Stimulated activated CD8-positive, alpha-beta memory T cell treated with anti-CD3 and anti-CD28 coated beads, Interleukin-7, amount 100 ng/mL, for 48 hours (primary cell): ENCODE measurements around the gene BMP8B.
"Not testable (repeated sequence)": the region's sequence is repeated elsewhere in the genome, so short reads cannot be mapped to it uniquely, and the experiment has no call there.

Experiments
- DNase-seq, 2 donors: peaks; one replicate each; pipeline ENCODE4 v3.0.0-alpha.2; 2020; ENCODE audit warnings: low read depth in 1 of 2; ENCODE audit errors: extremely low read depth in 1 of 2

BMP8B gene, protein sequence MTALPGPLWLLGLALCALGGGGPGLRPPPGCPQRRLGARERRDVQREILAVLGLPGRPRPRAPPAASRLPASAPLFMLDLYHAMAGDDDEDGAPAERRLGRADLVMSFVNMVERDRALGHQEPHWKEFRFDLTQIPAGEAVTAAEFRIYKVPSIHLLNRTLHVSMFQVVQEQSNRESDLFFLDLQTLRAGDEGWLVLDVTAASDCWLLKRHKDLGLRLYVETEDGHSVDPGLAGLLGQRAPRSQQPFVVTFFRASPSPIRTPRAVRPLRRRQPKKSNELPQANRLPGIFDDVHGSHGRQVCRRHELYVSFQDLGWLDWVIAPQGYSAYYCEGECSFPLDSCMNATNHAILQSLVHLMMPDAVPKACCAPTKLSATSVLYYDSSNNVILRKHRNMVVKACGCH

DNA sequence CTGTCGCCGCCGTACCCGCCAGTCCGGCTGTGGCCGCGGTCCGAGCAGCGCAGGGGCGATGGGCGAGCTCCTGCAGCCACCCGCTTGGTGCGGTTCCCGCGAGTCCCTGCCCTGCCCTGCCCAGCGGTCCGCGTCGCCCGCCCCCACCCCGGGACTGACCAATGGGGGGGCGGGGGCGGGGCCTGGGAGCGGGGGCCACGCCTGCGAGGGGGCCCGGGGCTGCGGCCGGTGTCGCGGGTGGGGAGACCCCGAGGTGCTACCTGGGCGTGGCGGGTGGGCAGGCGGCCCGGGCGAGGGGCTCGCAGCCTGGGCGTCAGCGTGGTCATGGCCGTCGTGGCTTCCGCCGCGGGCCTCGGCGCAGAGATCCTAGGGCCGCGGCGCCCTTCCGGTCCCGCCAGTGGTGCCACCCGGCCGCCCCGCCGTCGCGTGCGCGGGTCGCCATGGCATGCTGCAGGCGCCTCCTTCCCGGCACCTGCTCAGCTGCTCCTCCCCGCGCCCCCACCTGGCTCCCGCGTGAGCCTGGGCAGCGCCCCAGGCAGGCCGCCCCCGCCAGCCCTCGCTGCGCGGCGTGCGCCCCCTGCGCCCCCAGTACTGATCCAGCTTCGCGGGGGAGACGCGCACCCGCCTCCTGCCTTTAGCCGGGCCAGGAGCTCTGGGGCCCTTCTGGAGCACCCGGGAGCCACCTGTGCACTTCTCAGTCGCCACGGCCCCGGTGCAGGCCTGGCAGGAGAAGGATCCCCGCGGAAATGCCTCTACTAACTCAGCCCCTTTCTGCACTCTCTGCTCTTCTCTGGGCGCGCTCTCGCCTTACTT, at the start of gene BMP8B:
Gene BMP8B, minus strand, starts transcription at position 108 of the 813 bp plus-strand sequence. CDS start 380 bp downstream, outside the sequence.
- no peak for DNase-seq

DNA sequence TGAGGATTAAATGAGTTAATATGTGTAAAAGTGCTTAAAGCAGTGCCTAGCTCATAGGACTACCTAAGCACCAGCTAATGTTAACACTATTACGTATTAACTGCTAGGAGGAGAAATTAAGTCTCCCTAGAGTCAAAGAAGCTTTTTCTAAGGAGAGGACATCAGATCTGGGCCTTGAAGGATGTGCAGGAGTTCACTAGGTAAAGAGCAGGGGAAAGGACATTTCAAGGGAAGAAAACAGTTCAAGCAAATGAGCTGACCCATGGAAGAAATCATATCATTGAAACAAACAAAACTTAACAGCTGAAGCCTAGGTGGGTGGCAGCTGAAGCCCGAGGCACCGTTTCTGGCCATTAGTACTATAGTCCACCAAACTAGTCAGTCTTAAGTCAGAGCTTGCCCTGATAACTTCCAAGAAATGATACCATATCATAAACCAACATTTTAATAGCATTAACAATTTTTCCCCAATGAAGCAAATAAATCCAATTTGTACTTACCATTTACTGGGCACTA, 48.0 kb upstream of the BMP8B start:
- DNase-seq = no peak

DNA sequence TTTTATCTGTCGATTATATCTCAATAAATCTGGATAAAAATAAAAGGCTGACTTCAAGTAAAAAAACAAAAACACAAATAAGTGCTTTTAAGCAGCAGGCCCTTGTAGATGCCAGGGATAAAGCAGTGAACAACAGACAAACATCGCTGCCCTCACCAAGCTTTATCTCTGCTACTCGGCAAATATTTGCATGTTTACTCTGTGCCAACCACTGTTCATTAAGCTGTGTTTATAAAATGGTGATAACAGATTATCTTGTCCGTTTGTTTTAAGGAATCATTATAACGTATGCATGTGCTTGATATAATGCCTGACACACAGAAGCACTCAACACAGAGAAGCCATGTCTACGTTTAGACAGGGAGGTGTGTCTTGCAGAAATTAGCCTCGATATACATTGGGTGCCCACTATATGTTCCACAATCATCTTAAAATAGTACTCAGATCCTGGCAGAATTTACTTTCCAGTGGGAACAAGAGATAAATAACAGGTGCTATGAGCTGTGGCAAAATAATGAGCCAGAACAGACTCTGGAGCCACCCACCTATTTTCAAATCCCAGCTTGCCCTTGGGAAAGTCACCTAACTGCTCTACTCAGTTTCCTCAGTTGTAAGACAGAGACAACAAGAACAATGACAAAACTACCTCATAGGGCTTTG, 47.4 kb upstream of the BMP8B start:
- no peak for DNase-seq

DNA sequence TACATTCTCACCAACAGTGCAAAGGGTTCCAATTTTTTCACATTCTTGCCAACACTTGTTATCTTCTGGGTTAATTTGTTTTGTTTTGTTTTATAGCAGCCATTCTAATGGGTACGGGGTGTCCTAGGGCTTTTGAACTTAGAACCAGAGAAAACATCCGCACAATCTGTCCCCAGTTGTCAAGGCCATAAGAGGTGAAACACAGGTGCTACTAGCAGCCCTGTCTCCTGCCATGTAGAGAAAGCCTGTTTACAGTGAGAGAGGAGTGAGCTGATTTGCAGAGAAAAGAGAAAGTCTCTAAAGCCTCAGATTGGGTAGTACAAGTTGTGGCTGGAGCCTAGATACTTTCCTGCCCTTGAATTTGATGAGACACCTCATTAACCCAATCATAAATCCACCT, 46.4 kb upstream of the BMP8B start:
- DNase-seq = no peak

DNA sequence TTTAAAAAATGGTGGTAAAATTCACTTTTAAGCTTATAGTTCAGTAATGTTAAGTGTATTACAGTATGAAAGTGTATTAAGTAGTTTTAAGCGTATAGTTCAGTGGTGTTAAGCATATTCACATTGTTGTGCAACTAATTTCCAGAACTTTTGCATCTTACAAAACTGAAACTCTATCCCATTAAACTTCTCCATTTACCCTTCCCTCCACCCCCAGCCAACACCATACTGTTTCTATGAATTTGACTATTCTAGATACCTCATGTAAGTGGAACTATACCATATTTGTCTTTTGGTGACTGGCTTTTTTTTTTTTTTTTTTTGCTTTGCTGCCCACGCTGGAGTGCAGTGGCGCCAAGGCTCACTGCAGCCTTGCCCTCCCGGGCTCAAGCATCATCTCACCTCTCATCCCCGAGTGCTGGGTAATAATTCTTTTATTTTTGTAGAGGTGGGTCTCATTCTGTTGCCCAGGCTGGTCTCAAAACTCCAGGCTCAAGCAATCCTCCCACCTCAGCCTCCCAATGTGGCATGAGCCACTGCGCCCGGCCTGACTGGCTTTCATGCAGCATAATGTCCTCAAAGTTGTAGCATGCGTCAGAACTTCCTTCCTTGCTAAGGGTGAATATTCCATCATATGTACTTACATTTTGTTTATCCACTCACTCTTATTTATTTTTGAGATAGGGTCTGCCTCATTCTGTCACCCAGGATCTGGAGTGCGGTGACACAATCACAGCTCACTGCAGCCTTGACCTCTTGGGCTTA, 45.1 kb upstream of the BMP8B start:
- DNase-seq = no peak

DNA sequence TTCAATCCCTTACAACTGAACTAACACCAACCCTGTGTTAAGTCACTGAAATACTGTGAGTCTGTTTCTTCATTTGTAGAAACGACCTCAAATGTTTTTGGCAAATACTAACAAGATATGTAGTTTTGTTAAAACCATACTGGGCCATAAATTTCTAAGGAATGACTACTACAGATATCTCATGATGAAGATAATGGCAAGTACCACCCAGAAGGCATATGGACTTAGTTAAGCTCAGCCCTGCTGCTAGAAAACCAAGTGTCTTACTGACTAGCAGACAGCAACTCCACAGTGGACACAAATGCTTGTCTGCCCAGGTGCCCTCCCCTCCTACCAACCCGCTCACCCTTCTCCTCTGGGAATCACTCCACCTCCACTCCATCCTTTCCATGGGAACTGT, 44.5 kb upstream of the BMP8B start:
- DNase-seq = no peak

DNA sequence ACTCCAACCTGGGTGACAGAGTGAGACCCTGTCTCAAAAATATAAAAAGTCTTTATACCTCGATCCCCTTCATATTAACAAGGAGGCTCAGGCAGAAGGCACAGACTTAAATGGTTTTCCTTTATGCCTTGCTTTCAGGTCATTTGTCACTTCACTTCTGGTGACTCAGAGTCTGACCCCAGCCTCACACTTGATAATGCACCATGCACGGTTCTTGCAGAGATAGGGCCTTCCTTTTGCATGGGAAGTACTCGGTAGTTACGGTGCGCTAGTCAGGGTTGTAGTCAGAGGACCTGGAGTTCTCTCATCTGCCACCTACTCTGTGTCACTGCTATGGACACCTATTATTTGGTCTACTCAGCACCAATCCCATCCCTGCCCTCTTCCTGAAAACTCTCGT, 43.6 kb upstream of the BMP8B start:
- DNase-seq = no peak

DNA sequence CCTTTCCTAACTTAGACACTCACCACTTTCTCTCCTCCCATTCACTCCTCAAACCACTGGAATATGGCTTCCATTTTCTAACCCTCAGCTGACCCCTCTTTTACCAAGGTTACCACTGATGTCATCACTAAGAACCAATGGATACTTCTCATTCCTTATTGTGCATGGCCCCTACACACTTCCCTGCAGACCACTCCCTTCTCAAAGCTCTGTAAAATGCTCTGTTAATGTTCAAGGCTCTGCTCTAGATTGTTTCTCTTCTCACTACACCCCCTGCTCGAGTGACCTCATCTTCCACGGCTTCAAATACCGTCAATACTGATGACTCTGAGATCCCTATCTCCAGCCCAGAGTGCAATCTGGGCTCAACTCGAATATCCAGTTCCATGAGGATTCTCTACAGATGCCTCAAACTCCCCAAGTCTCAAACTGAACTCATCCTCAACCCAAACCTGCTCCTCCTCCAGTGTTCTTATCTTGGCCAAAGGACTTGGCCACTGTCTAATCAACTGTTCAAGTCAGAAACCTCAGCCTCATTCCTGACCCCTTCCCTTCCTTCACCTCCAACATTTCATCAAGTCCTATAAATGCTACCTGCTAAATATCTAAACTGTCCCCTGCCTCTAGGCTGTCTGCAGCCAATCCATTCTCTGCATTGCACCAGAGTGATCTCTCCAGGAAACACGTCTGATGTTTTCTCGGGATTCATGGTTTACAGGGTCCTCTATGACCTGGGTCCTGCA, 41.3 kb upstream of the BMP8B start:
- DNase-seq = no peak

DNA sequence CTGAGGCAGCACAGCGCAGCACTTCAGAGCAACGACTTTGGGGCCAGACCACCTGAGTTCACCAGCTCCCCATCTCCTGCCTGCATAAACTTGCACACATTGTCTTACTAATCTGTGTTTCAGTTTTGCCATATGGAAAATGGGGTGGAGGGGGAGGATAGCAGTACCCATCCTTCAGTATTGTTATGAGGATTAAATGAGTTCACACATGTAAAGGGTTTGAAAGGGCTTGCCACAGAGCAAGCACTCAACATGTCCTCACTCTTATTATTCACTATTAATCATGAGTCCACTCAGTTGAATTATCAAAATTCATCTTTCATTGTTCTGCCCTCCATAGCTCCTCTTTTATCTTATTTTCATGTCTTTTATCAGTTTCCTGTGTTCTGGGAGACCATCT, 40.1 kb upstream of the BMP8B start:
- no peak for DNase-seq

DNA sequence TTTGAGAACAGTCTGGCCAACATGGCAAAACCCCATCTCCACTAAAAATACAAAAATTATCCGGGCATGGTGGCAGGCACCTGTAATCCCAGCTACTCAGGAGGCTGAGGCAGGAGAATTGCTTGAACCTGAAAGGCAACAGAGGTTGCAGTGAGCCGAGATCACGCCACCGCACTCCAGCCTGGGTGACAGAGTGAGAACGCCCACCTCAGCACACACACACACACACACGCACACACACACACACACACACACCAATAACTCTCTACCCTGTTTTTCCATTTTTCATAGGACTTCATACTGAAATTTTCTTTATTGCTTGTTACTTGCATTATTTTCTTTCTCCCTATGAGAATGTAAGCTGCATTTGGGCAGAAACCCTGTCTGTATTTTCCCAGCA, 39.6 kb upstream of the BMP8B start:
- DNase-seq = not testable (repeated sequence)

DNA sequence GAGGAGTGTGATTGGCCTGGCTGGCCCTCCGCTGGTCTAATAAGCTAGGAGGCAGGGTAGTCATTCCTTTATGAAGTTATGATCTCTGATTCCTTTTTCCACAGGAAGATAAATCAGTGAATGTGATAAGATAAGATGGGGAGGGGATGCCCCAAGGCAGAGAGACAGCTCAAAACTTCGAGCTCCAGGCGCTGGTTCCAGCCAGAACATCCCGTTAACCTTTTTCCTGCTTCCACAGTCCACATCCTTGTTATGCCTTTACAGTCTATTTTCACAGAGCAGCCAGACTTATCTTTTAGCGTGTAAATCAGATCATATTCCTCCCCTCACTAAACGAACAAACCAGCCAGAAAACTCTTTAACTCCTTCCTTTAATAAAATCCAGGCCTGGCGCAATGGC, 38.5 kb upstream of the BMP8B start:
- no peak for DNase-seq

DNA sequence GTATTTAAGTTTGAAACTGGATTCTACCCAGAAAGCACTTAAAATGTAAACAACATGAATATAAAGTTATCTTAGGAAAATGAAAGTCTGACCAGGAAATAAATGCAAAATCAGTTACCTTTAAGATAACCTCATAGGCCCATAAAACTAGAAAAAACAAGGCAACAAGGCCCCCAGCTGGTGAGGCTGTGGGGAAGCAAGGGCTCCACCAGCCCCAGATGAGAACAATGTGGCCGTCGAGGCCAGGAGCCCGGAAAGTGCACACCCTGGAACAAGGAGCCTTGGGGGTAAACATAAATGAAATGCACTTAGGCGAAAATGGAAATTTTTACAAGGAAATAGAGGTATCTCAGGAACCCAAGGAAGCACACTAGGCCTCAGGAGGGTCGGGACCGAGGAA, 37.9 kb upstream of the BMP8B start:
- no peak for DNase-seq

DNA sequence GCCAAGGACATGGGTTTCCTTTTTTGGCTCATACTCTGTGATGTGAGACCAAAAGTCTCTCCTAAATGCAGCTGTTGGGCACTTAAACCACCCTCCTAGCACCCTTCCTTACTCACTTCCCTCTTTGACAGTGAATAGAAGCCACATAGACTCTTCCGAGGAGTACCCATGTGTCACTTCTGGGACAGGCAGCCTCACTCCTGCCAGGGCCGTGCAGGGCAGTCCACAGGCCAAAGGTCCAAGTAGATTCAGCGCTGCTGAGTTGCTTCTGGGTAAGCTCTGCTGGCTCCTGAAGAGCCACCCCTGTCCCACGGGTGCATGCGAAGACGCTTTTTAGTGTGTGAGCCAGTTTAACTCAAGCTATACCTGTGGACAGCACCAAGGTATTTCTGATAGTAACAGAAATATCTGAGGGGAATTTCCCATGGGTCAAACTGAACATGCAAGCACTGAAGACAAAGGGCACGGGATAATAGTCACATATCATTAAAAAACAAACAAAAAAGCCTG, 36.8 kb upstream of the BMP8B start:
- no peak for DNase-seq

DNA sequence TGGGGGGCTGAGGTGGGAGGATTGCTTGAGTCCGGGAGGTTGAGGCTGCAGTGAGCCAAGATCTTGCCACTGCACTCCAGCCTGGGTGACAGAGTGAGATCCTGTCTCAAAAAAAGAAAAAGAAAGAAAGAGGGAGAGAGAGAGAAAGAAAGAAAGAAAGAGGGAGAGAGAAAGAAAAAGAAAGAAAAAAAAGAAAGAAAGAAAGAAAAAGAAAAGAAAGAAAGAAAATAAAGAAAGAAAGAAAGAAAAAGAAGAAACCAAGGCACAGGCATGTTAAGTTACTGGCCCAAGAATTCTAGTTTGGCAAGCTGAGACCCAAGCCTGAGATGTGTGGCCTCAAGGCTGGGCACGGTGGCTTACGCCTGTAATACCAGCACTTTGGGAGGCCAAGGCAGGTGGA, 34.8 kb upstream of the BMP8B start:
- not testable (repeated sequence) for DNase-seq

DNA sequence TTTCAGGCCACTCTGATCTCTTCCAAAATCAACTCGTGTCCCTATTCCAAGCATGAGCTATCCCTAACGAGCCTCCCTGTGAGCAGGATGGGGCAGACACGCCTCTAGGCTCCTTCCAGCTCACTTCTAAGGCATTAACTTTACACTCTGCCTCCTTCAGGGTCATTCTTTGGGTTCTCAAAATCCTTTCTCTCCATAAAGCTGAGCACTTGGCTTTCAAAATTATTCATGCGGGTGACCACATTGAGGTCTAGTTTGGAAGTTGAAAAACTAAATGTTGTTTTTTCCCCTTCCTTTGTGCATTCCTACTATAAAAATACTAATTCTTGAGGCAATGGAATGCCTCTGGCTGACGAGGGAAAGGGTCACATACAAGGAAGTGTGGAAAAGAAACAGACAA, 33.5 kb upstream of the BMP8B start:
- DNase-seq = no peak

DNA sequence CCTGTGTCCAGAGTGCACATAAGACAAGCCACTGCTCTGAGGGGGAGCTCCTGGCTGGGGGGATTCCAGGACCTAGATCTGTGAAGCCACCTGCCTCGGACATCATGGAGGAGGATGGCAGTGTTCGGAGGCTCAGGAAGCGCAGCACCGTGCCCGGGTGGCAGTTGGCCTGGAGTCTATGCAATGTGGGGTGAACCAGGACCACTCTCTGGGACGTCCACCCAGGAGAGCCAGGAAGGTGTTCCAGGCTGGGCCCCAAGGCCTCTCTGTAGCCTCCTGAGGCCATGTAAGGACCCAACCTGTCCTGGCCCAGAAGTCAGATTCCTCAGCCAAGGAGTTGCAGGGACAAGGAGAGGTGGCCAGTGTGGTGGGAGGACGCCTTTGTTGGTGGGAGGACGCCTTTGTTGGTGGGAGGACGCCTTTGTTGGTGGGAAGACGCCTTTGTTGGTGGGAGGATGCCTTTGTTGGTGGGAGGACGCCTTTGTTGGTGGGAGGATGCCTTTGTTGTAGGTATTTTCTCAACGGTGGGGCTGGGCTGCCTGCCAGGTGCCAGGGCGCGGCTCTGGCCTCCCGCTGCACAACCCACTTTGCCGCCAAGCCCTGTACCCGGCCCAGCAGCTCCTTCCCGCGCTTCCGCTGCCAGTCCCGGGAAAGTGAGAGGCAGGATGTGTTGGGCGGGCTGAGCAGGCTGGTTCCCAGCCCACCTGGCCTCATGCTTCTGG, 30.6 kb upstream of the BMP8B start:
- no peak for DNase-seq

DNA sequence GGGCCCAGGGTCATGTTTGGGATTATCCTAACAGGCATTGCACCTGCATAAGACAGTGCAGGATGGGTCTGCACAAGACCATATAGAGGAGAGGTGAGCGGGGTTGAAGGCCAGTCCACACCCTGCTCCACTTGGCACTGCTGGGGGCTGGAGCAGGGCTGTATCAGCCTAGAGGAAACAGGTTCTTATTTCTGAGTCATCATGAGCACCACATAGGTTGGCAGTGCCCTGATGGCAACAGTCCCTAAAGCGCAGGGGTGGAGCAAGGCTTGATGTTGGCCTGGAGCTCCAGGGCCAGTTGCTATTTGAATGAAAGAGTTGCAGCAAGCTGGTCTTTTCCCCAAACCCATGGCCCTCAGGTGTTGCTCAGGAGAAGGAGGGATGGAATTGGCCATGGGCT, 29.8 kb upstream of the BMP8B start:
- no peak for DNase-seq

DNA sequence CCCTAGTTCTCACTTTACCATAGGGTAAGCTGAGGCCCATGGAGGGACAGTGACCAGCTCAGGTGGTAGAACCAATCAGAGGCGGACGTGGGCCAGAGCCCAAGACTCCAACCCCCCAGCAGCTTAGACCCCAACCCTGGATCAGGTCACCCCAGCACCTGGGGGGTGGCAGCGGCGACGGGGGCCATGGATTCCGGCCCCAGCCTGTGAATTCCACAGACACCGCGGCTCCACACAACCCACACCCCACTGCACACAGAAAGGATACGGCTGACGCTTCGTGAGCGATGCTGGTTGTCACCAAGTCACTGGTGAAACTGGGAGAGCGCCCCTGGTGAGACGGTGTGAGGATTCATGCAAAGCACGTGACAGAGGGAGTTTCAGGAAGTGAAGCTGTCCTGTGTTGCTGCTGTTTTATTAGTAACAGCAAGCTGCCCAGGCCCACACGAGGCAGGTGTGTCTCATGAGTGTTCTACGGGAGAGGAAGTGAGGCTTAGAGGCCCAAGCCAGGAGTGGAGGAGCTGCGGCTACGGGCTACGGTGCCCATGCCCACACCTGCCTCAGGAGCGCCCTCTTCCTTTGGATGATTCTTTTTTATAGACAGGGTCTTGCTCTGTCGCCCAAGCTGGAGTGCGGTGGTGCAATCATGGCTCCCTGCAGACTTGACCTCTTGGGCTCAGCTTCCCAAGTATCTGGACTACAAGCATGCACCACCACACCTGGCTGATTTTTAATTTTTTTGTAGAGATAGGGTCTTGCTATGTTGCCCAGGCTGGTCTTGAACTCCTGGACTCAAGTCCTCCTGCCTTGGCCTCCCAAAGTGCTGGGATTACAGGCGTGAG, 28.6 kb upstream of the BMP8B start:
- peak; percentile 10 to 41 for DNase-seq
